HepG2 (cell line): ENCODE results near the gene TMEM187. TPM values are rescaled to one million over a fixed set of nuclear protein-coding genes. Genes with fewer than 3 reads are reported as not detected.
A peak's percentile ranks its signal among the peaks of the same experiment; 100 is the strongest.

ENCODE experiments used
- BORCS8-MEF2B ChIP-seq: sonication (generic); formaldehyde crosslinking; IDR thresholded peaks from 2 replicates; pipeline ENCODE4 v1.8.0; 2022; ENCODE audit warnings: mild to moderate bottlenecking, missing genetic modification reagents
- ELF4 ChIP-seq: sonication (generic); formaldehyde crosslinking; IDR thresholded peaks from 2 replicates; pipeline ENCODE4 v1.5.0; 2020; ENCODE audit warnings: missing genetic modification reagents, mild to moderate bottlenecking, moderate library complexity, borderline replicate concordance
- EZH2 ChIP-seq: conservative IDR thresholded peaks from 2 replicates; pipeline ENCODE4 v1.6.1; 2012; ENCODE audit warnings: mild to moderate bottlenecking, low read depth, low read length, moderate library complexity
- HBP1 ChIP-seq: IDR thresholded peaks from 2 replicates; pipeline ENCODE4 v1.6.1; 2016; ENCODE audit warnings: low read depth, control low read depth
- MAFF ChIP-seq: IDR thresholded peaks from 2 replicates; pipeline ENCODE4 v1.6.1; 2011; ENCODE audit warnings: low read depth, low read length, improper control_type of control experiment
- NPAS2 ChIP-seq: sonication (generic); formaldehyde crosslinking; IDR thresholded peaks from 2 replicates; pipeline ENCODE4 v1.8.0; 2022; ENCODE audit warnings: mild to moderate bottlenecking, missing genetic modification reagents, borderline replicate concordance
- PAX8 ChIP-seq: sonication (generic); formaldehyde crosslinking; IDR thresholded peaks from 2 replicates; pipeline ENCODE4 v1.8.0; 2022; ENCODE audit warnings: mild to moderate bottlenecking, missing genetic modification reagents, borderline replicate concordance
- RAD21 ChIP-seq: fragments of 450-650 bp; formaldehyde crosslinking; IDR thresholded peaks from 2 replicates; pipeline ENCODE4 v1.5.0; 2020; ENCODE audit warnings: mild to moderate bottlenecking
- TSC22D2 ChIP-seq: sonication (generic); formaldehyde crosslinking; IDR thresholded peaks from 2 replicates; pipeline ENCODE4 v1.5.1; 2020; ENCODE audit warnings: missing genetic modification reagents, mild to moderate bottlenecking, borderline replicate concordance
- ZNF629 ChIP-seq: sonication (generic); formaldehyde crosslinking; conservative IDR thresholded peaks from 2 replicates; pipeline ENCODE4 v1.5.0; 2020; ENCODE audit warnings: missing genetic modification reagents
- polyA plus RNA-seq, 8 experiments: library from polyadenylated mRNA; depleted of rRNA in 3 of 8; stranded (reverse) in 7 of 8; unstranded in 1 of 8; fragments of >200 nt; fragmentation: Illumina TruSeq in 4 of 8; extraction: Trizol in 4 of 8; gene quantifications; 2 replicates each; pipeline versions ENCODE4 v1.2.1 to v1.2.3, GENCODE V29; 2011 to 2016; ENCODE audit warnings: low read depth in 4 of 8, missing spikeins in 1 of 8, mixed read lengths in 1 of 8; ENCODE audit not compliant: insufficient read depth in 1 of 8
- total RNA-seq, 5 experiments: library from RNA; depleted of rRNA; stranded (reverse); fragments of >200 nt; fragmentation: Illumina TruSeq; extraction: Trizol; gene quantifications; 2 replicates each; pipeline ENCODE4 v1.2.3, GENCODE V29; 2016; ENCODE audit warnings: low read depth in 1 of 5
- TF ChIP-seq, protein P1 (sequence below): IDR thresholded peaks from 2 replicates; pipeline ENCODE4 v1.6.1; 2016; ENCODE audit warnings: missing compliant biosample characterization, missing genetic modification reagents, borderline replicate concordance
- TF ChIP-seq, protein P2 (sequence below): sonication (generic); formaldehyde crosslinking; IDR thresholded peaks from 2 replicates; pipeline ENCODE4 v1.4.0; 2020; ENCODE audit warnings: mild to moderate bottlenecking, missing genetic modification reagents
- TF ChIP-seq, protein P3 (sequence below): sonication (generic); formaldehyde crosslinking; IDR thresholded peaks from 2 replicates; pipeline ENCODE4 v1.5.0; 2020; ENCODE audit warnings: mild to moderate bottlenecking, low read depth, missing genetic modification reagents, borderline replicate concordance
- TF ChIP-seq, protein P4 (sequence below): sonication (generic); formaldehyde crosslinking; IDR thresholded peaks from 2 replicates; pipeline ENCODE4 v1.4.0; 2020; ENCODE audit warnings: missing genetic modification reagents
- TF ChIP-seq, protein P5 (sequence below), 2 experiments: sonication (generic) in 1 of 2; formaldehyde crosslinking in 1 of 2; IDR thresholded peaks; 2 replicates each; pipeline versions ENCODE4 v1.4.0 to v1.6.1; 2018 to 2020; ENCODE audit warnings: missing genetic modification reagents in 2 of 2, borderline replicate concordance in 1 of 2, low read depth in 1 of 2, mild to moderate bottlenecking in 1 of 2, missing biosample characterization in 1 of 2

TMEM187 gene
- total and polyA plus RNA-seq, 2 of the 13 experiments (the other 11 are each of a cell fraction or from before 2014, with no cell fraction given) = 2.2 to 6.2 TPM

- TF ChIP-seq HBP1 (CRISPR knock-in tag) (no peak), MAFF (no peak), PAX8 (no peak), RAD21 (CRISPR knock-in tag) (no peak), EZH2 (no peak), ELF4 (no peak), TSC22D2 (no peak), BORCS8-MEF2B (CRISPR knock-in tag) (no peak), NPAS2 (CRISPR knock-in tag) (no peak), ZNF629 (CRISPR knock-in tag) (no peak)
- TF ChIP-seq, protein P1, sequence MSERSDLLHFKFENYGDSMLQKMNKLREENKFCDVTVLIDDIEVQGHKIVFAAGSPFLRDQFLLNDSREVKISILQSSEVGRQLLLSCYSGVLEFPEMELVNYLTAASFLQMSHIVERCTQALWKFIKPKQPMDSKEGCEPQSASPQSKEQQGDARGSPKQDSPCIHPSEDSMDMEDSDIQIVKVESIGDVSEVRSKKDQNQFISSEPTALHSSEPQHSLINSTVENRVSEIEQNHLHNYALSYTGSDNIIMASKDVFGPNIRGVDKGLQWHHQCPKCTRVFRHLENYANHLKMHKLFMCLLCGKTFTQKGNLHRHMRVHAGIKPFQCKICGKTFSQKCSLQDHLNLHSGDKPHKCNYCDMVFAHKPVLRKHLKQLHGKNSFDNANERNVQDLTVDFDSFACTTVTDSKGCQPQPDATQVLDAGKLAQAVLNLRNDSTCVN = no peak
- TF ChIP-seq, protein P2, sequence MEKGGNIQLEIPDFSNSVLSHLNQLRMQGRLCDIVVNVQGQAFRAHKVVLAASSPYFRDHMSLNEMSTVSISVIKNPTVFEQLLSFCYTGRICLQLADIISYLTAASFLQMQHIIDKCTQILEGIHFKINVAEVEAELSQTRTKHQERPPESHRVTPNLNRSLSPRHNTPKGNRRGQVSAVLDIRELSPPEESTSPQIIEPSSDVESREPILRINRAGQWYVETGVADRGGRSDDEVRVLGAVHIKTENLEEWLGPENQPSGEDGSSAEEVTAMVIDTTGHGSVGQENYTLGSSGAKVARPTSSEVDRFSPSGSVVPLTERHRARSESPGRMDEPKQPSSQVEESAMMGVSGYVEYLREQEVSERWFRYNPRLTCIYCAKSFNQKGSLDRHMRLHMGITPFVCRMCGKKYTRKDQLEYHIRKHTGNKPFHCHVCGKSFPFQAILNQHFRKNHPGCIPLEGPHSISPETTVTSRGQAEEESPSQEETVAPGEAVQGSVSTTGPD = no peak
- TF ChIP-seq, protein P3, sequence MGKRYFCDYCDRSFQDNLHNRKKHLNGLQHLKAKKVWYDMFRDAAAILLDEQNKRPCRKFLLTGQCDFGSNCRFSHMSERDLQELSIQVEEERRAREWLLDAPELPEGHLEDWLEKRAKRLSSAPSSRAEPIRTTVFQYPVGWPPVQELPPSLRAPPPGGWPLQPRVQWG = no peak
- TF ChIP-seq, protein P4, sequence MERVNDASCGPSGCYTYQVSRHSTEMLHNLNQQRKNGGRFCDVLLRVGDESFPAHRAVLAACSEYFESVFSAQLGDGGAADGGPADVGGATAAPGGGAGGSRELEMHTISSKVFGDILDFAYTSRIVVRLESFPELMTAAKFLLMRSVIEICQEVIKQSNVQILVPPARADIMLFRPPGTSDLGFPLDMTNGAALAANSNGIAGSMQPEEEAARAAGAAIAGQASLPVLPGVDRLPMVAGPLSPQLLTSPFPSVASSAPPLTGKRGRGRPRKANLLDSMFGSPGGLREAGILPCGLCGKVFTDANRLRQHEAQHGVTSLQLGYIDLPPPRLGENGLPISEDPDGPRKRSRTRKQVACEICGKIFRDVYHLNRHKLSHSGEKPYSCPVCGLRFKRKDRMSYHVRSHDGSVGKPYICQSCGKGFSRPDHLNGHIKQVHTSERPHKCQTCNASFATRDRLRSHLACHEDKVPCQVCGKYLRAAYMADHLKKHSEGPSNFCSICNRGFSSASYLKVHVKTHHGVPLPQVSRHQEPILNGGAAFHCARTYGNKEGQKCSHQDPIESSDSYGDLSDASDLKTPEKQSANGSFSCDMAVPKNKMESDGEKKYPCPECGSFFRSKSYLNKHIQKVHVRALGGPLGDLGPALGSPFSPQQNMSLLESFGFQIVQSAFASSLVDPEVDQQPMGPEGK (CRISPR knock-in tag) = peak; percentile 61
- TF ChIP-seq, protein P5, sequence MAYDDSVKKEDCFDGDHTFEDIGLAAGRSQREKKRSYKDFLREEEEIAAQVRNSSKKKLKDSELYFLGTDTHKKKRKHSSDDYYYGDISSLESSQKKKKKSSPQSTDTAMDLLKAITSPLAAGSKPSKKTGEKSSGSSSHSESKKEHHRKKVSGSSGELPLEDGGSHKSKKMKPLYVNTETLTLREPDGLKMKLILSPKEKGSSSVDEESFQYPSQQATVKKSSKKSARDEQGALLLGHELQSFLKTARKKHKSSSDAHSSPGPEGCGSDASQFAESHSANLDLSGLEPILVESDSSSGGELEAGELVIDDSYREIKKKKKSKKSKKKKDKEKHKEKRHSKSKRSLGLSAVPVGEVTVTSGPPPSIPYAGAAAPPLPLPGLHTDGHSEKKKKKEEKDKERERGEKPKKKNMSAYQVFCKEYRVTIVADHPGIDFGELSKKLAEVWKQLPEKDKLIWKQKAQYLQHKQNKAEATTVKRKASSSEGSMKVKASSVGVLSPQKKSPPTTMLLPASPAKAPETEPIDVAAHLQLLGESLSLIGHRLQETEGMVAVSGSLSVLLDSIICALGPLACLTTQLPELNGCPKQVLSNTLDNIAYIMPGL (CRISPR knock-in tag; IDR thresholded peaks at IDR 0.05; ENCODE audit: borderline replicate concordance in 1 of 2, low read depth in 1 of 2) = no peak
These were observed 24.5 kb upstream of the TMEM187 start (continued) for GRCh38 chrX:153948002-153948466.
